ENCODE results near the gene DES.

The DES gene

GRCh38 chr2:219459460-219460311, 41.5 kb downstream of the DES start:
- peak; percentile 91 for DNase-seq

- DNase-seq, result peak; percentile 97
These were observed 42.3 kb downstream of the DES start for GRCh38 chr2:219460424-219460926.

DNA sequence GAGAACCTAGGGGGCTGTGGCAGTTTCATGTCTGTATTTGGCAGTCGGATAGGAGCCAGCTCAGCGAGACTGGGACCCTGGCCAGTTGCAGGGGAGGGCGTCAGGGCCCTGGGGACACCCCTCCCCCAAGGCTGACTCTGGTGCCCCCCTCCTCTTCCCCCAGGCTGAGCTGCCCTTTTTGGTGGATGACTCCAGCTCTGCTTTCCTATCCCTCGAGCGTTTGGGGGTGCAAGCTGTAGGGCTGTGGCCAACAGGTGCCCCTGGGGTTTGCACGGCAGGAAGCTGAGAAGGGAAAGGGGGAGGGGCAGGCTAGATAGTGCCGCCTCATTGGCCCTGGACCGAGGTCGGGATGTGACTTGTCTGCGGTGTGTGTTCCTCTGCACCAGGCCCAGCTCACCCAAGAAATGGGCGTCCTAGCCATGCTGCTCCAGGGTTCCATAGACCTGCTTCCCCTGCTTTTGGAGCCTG, 42.9 kb downstream of the DES start:
- peak; percentile 33 for DNase-seq

GRCh38 chr2:219461669-219462068, 43.5 kb downstream of the DES start:
- DNase-seq, result no peak

GRCh38 chr2:219462349-219462748, 44.2 kb downstream of the DES start:
- DNase-seq, result no peak

DNA sequence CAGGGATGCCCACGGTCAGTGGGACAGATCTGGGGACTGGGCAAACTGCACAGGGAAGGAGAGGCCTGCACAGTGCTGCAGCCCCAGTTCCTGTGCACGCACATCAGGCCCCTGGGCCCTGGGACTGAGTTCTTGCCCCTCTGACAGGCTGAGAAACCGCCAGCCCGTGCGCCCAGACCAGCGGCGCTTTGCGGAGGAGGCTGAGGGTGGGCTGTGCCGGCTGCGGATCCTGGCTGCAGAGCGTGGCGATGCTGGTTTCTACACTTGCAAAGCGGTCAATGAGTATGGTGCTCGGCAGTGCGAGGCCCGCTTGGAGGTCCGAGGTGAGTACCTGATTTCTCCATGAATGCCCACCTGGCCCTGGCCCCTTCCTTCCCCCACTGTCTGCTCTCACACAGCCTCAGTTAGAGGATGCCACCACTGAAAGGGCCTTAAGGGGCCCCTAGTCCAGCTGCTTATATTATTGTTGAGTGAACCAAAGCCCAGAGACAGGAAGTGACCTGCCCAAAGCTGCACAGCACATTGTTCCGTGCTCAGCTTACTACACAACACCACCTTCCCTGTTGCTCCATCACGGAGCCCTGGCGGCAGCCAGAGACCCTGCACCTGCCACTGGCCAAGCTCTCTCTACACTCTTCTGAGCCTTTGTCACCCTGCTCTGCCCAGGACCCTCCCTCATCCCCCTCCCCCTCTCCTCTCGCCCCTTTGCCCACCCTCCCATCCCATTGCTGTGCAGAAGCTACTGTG, 46.3 kb downstream of the DES start:
- no peak for DNase-seq

DNA sequence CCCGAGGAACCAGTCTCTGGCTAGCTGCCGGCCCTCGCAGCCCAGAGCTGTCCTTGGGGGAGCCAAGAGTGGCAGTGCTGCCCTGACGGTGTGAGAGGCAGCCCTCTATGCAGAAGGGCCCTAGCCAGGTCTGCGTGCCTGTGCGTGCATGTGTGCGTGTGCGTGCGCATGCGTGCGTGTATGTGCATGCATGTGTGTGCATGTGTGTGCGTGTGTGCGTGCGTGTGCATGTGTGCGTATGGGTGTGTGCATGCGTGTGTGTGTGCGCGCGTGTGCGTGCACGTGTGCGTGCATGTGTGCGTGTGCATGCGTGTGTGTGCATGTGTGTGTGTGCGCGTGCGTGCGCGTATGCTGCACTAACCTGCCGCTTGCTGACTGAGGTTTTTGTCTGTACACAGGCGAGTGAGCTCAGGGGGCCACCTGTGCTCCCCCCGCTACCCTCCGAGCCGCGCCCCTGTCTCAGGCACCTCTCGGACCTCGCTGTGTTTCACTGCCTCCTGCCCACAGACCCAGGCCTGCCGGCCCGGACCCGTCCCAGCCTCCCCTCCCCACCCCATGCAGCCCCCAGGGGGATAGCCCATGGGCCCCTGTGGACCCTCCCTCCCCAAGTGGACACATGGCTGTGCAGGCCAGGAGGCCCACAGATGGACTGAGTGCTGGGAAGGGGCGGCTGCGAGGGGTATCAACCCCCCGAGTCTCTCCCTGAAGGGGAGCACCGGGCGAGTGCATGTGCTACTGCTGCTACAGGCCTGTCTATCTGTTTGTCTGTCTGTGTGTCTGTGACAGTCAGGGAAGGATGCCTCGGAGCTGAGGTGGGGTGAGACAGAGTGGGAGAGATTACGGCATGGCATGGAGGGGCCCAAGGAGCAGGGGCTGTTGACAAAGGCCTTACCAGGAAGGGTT, 47.7 kb downstream of the DES start:
- DNase-seq, result no peak

GRCh38 chr2:219466816-219467735, 48.9 kb downstream of the DES start:
- DNase-seq, result no peak

DNA sequence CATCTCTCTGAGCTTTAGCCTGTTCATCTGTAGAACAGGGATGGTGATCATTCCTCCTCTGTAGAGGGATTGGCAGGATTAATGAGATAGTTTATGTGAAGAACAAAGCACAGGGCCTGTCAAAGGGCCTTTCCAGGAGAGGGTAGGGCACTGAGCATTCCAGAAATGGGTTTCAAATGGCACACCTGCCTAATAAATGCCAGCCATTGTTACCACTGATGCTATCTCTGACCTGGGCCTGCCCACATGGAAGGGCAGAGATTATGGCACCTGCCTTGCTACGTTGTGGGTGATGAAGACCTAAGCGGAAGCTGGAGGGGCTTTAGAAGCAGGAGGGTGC, 49.5 kb downstream of the DES start:
- no peak for DNase-seq

- no peak for DNase-seq
These were observed 50.4 kb downstream of the DES start for GRCh38 chr2:219468410-219469185.

- no peak for DNase-seq
These were observed 51.1 kb downstream of the DES start for GRCh38 chr2:219469186-219469724.

DNA sequence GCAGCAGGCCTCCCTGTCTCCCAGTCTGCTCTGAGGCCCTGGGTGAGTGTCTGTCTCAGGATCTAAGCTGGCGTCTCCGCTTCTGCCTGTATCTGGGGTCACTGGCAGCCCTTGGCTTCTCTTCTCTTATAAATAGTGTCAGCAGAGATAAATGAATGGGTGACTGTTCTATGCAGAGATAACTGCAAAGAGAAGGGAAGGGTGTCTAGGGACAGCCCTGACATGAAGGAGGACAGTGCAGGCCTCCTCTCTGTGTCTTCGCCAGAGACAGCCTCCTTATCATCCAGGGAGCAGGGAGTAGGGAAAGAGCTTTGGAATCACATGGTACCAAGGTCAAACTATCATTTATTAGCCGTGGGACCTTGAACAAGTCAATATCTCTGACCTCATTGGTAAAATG, 52.3 kb downstream of the DES start:
- no peak for DNase-seq

- no peak for DNase-seq
These were observed 53.5 kb downstream of the DES start for GRCh38 chr2:219471476-219472371.

- no peak for DNase-seq
These were observed 54.5 kb downstream of the DES start for GRCh38 chr2:219472629-219473187.

DNA sequence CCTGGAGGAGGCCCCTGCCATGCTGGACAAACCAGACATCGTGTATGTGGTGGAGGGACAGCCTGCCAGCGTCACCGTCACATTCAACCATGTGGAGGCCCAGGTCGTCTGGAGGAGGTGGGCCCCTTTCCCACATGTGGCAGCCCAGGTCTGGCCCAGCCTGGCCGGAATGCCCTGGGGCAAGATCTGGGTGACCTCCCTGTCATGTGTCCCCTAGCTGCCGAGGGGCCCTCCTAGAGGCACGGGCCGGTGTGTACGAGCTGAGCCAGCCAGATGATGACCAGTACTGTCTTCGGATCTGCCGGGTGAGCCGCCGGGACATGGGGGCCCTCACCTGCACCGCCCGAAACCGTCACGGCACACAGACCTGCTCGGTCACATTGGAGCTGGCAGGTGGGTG, 55.3 kb downstream of the DES start:
- DNase-seq, result no peak

GRCh38 chr2:219474285-219475060, 56.3 kb downstream of the DES start:
- no peak for DNase-seq

DNA sequence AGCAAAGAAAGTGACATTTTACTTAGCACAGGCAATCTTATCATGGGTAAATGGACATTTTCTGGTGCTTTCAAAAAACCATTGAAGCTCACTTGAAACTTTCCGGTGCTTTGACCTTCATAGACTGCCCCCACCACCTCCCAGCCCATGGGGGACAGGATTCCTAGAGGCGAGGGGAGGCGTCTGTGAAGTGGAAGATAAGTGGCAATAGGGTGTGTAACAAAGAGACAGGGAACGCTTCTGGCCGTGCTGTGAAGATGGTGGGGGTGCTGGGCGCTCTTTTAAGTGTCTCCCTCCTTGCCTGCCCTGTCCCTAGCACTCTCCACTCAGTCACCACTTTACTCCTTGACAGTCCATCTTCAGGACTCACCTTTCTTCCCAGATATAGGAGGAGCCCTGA, 57.1 kb downstream of the DES start:
- no peak for DNase-seq

Measured in NCI-H82 (cell line).